CD4-positive, alpha-beta T cell treated with Interleukin-2 at 100 ng/mL for 4 hours (primary cell): ENCODE measurements around the gene COLEC12.

Experiments used
- DNase-seq: peaks from one replicate; pipeline ENCODE4 v3.0.0-alpha.2; 2020; ENCODE audit warnings: low spot score

The COLEC12 gene

DNA sequence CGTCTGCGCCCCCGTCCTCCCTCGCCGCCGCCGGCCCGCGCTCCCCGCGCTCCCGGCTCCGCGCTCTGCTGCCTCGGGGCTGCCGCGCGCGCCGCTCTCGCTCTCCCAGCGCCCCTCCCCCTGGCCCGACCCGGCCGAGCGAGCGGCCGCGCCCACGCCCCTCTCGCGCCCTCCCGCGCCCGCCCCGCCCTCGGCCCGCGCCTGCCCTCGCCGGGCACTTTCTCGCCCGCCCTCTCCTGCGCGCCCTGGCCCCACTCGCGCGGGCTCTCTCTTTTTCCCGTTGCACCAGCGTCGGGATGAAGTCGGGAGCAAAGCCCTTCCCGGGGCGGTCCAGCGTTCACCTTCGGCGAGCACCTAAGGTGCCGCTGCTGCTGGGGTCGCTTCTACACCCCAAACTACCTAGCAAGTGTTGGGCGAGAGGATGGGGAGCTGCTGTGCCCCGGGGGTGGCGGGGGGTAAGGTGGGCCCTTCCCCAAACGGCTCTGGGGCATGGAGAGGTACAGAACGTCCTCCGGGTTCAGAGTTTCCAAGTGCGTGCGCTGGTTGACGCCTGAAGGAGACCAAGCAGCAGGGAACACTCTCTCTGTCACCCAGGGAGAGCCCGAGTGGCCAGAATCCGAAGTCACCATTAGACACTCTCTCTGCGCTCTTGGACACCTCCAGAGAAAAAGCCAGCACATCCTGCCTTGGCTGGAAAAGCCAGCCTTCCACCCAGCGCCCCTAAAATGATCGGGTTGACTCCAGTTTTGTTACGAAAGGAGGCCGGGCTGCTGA is at the start of gene COLEC12:
TSS of gene COLEC12 (minus strand) at position 70 of the 774 bp plus-strand sequence. CDS start 187 bp downstream, outside the sequence.
- DNase-seq, result no peak

DNA sequence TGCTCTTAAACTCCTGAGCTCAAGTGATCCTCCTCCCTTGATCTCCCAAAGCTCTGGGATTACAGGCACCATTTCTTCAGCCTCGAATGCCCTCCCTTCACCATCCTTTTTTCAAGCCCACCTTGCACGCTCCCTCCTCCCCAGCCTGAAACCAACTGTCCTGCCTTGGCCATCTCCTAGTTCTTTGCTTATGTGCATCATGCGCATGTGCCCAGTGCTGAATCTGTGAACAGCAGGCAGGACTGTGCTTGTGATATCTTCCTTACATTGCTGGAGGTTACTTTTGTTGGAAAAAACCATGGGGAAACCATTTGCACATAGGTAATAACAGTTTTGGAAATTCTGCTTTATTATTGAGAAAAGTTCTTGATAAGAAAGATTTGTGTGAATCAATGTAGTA is 49.5 kb upstream of the COLEC12 start:
- DNase-seq, result no peak

DNA sequence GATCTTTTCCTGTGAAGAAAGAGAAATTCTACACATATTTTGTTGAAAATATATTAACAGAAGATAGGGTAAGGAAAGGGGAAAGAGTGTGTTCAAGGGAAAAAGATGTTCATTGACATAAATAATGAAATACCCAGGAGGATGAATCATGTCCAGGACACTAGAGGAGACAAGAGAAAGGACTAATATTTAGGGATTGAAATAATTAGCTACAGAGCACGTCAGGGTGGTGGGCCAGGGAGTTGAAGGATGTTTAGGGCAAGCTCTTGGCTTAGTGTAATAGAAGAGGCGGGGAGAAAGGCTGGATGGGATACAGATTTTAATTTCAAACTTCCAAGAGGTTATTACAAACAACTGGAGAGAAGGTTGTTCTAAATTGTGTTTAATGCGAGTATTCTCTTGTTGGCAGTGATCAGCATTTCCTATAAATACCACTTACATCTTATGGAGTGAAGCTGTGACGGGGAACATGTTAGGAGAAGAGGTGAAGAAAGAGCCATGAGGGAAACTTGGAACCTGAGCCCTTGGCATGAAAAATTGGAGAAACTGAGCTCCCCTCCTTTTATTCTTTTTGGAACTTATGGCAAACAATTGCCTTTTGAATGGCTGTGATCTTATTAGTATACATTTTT is 43.1 kb upstream of the COLEC12 start:
- DNase-seq, result no peak

DNA sequence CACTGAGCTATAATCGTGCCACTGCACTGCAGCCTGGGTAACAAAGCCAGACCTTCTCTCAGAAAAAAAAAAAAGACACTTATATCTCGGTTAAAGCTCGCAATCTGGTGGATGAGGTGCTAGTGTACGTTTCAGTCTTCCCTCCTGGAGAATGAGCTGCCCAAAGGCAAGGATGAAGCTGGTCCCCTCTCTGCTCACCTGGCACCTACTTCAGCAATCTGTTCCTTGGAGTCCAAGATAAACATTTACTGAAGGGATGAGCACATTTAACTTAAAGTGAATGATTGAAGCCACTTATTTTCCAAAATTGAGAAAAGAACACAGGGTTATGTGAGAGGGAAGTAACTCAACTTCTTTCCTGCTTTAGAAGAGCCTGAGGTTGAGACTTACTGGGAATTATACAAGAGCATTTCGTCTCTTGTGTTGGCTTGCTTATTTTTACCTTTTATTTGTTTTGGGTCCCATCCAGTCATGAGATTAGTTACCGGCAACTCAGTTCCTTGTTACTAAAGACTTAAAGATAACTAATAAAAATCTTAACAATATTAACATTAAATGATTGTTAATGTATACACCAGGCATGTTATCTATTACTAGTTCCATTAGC is 33.6 kb upstream of the COLEC12 start:
- no peak for DNase-seq

DNA sequence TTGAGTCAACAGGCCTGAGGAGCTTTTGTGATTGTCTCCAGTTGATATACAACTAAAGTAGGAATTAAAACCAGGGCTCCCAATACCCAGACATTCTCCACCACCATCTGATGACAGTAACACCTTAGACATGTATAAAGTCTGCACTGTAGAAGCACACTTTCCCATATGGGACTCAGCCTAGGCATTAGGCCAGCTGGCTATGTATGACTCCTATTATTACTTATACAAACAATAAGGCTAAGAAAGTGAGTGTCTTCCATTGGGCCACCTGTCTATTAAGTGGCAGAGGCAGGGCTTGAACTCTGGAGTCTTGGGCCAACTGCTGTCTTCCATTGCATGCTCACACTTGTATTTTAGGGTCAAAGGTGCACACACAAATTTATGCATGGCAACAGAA is 32.1 kb upstream of the COLEC12 start:
- DNase-seq, result no peak

DNA sequence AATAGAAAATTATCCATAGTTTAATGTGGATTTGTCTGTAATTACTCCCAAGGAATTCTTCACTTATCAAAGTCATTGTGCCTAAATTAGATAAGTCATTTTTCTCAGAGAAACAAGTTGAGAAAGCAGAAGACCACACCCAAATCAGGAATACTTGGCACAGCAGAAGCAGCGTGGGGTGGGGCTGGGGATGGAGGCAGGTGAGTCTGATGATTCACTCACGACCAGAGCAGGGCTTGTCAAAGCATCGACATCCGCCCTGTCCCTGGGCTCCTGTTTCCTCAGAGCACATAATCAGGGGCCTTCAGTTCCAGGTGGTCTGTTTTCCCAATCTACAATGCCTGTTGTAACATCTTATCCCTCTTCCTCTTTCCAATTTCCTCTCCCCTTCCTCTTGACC is 31.5 kb upstream of the COLEC12 start:
- DNase-seq, result no peak

DNA sequence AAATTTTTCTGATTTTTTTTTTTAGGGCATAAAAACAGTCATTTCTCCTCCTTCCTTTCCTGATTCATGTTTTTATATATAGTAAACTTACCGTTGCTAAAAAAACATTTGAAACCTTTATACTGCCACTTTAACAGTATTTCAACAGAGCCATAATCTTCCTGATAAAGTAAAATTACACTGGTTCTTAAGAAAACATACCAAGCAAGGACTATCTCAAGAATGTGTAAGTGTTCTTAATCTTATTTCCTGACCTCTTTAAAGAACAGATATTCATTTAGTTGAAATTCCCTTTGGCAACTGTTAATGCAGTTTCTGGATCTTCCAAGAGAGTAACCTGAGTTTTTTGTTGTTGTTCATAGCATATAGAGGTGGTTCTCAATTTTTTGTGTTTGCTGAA is 26.6 kb upstream of the COLEC12 start:
- DNase-seq, result no peak

DNA sequence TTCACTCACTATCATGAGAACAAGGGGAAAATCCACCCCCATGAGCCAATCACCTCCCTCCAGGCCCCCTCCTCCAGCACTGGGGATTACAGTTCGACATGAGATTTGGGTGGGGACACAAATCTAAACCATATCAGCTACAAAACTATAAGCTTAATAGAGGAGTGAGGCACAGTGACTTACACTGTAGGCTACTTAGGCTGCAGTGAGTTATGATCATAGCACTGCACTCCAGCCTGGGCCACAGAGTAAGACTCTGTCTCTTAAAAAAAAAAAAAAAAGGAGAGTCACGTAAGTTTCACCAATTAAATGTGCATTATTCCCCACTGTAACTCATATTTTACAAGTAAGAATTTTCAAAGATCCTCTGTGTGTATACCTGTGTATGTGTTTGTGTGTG is 26.2 kb upstream of the COLEC12 start:
- DNase-seq, result no peak

DNA sequence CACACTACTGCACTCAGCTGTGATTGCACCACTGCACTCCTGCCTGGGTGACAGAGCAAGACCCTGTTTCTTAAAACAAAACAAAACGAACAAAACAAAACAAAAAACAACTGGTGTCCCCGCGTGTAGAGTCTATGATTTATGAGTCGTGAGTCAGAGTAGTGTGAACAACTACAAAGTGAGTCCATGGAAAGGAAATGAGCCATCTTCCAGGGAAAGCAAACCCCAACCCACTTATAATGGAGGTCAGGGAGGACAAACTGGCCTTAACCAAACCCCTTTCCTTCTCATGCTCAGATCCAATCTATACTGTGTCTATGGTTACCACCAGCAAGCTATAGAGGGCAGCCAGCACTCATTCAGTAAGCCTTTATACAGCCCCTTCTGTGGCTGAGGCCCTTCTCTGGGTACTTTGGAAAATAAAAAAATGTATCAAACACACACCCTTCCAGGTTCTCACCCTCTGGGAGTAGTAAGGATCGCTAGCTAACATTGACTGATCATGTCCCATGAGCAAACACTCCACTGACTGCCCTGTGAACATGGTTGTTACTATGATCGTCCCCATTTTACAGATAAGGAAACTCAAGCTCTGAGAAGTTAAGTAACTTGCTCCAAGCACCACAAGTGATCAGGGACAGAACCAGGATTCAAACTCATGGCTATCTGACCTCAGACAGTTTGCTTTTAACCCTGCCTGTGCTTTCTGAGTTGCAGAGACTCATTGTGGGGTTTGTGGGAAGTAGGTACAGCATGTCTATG is 24.7 kb upstream of the COLEC12 start:
- DNase-seq, result no peak

DNA sequence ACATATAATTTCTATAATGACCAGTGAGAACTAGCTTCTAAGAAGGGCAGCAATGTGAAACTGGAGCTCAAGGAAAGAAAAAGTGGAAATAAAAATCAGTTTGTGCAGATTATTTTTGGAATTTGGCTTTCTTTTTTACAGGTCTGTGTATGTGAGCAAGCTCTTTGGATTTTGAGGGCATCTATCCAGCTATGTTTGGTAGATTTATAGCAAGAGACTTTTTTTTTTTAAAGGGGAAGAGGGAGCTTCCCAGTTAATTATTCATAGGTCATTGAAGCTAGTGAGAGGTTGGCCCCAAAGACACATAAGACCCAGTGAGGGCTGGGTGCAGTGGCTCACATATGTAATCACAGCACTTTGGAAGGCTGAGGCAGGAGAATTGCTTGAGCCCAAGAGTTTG is 24.0 kb upstream of the COLEC12 start:
- no peak for DNase-seq

DNA sequence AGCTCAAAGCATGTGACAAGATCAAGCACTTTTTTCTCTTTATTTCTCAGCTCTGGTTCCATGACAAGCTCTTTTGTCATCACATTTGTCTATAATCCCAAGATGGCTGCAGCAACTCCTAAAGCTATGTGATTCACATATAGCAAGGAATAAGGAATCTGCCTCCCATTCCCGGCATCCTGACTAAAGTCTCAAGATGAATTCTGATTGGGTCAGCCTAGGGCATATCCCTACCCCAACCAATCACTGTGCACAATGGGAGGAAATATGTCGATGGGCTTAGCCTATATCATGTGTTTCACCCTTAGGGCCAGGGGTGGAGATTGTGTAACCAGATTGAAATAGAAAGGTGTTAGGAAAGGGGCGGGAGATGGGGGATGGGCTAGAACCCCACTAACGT is 23.1 kb upstream of the COLEC12 start:
- no peak for DNase-seq

DNA sequence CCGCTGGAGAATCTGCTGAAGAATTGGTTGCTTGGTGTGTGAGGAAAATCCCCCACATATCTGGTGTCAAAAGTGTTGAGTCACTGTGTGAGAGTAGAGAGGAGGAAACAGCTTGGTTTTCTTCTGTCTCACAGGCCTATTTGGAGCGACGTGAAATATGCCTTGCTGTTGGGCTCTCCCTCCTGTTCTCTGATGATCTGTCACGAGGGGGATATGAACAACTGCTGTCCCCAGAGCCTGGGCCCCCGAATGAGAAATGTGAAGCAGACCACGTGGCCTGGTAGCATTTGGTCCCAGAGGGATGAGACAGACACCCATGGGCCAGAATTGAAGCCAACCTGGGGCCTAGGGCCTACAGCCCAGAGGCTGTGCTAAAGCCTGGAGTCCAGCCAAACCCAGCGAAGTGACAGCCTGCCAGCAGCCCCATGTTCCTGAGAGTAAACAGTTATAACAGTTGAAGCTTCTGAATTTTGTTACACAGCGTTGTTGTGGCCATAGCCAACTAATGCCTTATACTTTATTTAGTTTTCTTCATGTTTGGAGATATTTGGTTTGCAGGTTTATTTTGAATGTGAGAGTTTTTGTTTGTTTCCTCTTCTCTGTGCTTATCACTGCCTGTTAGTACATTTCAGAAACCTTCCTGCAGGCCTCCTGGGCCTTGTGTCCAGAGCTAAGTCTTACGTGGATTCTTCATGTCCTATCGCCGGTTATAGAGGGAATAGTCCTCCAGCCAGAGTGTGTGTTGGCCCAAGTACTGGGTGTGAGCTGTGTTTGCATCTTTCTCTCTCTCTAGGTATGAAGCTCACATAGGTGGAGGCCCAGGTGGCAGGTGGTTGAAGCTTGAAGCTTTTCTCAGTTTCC is 18.7 kb upstream of the COLEC12 start:
- DNase-seq, result no peak

DNA sequence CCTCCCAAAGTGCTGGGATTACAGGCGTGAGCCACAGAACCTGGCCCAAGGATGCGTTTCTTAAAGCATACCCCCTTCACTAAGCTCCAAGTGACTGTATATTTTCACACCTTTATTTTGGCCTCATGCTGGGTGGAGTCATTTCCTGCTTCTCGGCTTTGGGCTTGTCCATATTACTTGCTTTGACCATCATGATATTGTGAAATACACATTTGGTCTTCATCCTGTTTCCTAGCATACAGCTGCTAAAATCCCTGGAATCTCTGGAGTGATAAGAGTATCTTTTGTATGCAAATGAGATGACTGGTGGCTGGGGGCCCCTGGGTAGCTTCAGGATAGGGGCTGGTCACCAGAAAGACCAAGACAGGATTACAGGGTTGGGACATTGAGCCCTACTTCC is 17.6 kb upstream of the COLEC12 start:
- DNase-seq, result no peak

DNA sequence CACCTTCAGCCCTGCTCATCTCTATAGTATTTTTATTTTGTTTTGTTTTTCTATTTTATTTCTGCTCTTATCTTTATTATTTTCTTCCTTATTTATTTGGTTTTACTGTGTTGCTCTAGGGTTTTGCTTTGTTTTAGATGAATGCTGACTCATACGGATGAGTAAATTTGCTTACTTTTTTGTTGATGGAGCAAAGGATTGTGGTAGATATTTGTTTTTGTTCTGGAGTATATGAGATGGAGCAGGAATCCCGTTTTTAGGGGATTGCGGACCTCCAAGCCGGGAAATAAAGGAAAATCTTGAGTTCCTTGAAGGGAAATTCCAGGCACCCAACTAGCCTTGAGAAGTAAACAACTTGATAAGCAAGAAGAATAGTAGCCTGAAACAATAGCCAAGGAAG is 15.3 kb upstream of the COLEC12 start:
- no peak for DNase-seq

DNA sequence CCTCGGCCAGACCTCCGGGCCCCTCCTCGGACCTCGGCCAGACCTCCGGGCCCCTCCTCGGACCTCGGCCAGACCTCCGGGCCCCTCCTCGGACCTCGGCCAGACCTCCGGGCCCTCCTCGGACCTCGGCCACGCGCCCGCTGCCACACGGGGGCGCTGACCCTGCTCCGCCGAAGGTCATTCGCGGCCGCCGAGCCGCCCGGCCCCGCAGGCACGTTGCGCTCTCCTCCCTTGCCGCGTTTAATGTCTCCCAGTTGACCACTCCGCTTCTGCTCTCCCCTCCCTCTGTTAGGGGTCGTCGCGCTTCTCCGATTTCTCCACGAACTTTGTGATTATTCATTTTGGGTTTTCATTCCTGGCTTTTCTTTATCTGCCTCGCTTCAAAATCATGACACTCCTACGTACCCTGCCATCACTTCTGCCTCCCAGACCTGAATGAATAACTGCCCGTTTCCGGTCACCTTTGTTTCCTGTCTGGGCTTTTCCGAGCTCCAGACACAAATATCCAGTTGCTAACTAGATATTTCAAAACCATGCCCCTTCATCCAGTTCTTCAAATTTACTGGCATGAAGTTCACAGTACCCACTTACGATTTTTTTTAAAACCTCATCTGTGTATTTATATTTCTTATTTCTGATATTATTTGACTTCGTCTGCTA is 14.8 kb upstream of the COLEC12 start:
- no peak for DNase-seq

DNA sequence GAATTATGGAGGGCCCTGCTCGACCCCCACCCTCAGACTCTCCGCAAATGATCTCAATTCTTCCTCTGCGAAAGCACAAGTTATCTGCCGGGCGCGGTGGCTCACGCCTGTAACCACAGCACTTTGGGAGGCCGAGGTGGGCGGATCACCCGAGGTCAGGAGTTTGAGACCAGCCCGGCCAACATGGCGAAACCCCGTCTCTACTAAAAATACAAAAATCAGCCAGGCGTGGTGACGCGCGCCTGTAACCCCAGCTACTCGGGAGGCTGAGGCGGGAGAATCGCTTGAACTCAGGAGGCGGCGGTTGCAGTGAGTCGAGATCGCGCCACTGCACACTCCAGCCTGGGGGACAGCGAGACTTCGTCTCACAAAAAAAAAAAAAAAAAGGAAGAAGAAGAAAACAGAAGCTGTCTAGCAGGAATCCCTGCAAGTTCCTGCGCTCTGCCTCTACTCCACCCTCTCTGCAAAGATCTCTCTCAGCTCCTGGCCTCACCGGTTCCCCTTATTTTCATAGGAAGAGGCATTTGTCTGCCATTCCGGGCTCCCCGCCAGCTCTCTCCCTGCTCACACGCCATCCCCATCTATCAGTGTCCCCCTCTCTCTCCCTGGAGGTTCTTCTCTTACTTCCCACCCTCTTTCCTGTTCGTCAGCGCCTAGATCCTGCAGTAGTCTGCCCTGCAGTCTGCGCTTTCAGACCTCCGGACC is 13.5 kb upstream of the COLEC12 start:
- no peak for DNase-seq

DNA sequence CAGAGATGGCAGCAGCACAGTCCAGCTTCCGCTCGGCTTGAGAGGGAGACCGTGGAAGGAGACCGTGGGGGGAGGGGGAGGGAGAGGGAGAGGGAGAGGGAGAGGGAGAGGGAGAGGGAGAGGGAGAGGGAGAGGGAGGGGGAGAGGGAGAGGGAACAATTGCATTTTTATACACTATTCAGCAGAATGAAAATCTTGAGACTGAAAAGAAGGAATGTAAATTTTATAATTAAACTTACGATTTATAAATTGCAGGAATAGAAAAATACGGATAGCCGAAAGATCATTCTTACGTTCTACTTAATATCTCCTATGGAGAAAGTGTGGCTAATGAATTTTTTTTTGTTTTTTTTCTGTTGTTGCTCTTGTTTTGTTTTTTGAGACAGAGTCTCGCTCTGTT is 12.5 kb upstream of the COLEC12 start:
- no peak for DNase-seq

DNA sequence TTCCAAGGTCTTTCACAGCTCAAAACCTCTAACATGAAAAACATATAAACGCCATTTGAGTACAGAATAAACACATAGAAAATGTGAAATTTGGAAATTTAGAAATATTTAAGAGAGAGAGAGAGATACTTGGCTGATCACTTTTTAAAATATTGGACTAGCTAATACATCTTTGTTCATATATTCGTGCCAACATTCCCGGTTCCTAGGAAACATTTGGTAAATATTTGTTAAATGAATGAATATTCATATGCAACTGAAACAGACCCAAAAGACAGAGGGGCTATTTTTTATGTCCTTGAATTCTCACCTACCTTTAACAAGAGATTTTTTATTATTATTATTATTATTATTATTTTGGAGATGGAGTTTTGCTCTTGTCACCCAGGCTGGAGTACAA is 8.3 kb upstream of the COLEC12 start:
- no peak for DNase-seq

DNA sequence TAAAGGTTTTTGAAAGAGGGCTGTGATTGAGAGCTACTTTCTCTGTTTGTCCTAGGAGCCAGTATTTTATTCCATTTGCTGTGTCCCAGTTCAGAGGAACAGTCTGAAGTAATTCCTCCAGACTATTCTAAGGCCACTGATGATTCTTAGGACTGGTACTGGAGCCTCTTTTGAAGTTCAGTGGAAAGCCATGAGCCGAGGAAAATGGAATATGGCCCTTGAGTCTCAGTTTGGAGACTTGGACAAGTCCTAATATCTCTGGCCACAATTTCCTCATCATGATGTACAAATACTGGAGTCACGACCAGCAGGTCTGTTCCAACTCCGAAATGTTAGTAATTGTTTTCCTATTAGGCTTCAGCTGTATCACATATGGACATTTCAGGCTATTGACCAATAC is 7.1 kb upstream of the COLEC12 start:
- DNase-seq, result no peak

DNA sequence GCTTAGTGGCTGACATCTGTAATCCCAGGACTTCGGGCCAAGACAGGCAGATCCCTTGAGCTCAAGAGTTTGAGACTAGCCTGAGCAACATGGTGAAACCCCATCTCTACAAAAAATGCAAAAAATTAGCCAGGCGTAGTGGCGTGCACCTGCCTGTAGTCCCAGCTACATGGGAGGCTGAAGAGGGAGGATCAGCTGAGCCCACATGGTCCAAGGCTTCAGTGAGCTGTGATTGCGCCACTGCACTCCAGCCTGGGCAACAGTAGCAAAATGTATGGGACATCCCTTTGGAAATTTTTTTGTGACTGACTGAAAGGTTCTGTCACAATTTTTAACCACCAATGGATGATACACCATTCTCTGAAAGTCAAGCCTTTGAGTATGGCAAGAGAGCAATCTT is 6.3 kb upstream of the COLEC12 start:
- no peak for DNase-seq

DNA sequence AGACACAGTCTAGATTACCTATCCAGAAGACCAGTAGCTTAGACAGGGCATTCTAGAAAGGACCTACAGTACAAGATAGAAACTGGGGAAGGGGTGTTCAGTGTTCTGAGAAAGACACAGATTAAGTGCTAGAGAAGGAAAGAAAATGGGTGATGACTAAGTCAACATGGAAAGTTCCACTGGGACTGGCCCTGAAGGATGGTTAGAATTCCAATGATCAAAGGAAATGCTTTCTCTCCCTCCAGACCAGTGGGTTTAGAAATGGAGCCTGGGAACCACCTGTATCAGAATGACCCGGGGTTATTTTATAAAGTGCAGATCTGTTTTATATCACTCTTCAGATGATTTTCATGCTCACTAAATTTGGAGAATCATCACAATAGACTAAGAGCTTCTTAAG is 5.8 kb upstream of the COLEC12 start:
- DNase-seq, result no peak
